Small intestine (tissue), 7 donors: ENCODE data around the gene HDGFL2. TPM values are rescaled to one million over a fixed set of nuclear protein-coding genes. Genes with fewer than 3 reads are reported as not detected.

Experiments used
- DNase-seq, 2 donors: peaks; one replicate each; pipeline versions ENCODE4 v3.0.0 to v3.0.0-alpha.2; 2013
- FAIRE-seq: peaks from 2 replicates; lab custom pipeline; 2012; peaks lifted over from hg19 to GRCh38; lab: Jason Lieb, UNC
- H3K27ac ChIP-seq, 3 donors: one replicate each; pipeline ENCODE4 v1.5.1; 2013; ENCODE audit warnings: low read length in 2 of 3, mild to moderate bottlenecking in 2 of 3, control low read depth in 1 of 3, inconsistent platforms in 1 of 3, low read depth in 1 of 3, moderate library complexity in 1 of 3
- H3K27me3 ChIP-seq, 3 donors: one replicate each; pipeline ENCODE4 v1.6.1; 2013; ENCODE audit warnings: low read length in 3 of 3, inconsistent platforms in 1 of 3; ENCODE audit not compliant: control insufficient read depth in 3 of 3, insufficient read depth in 3 of 3
- H3K36me3 ChIP-seq, 3 donors: one replicate each; pipeline ENCODE4 v1.6.1; 2013; ENCODE audit warnings: low read length in 3 of 3, inconsistent platforms in 1 of 3, low read depth in 1 of 3, mild to moderate bottlenecking in 1 of 3, moderate library complexity in 1 of 3; ENCODE audit not compliant: control insufficient read depth in 3 of 3, insufficient read depth in 2 of 3
- H3K4me1 ChIP-seq, 3 donors: one replicate each; pipeline ENCODE4 v1.6.1; 2013; ENCODE audit warnings: low read length in 2 of 3, inconsistent platforms in 1 of 3, low read depth in 1 of 3, mild to moderate bottlenecking in 1 of 3, moderate library complexity in 1 of 3; ENCODE audit not compliant: control insufficient read depth in 3 of 3, insufficient read depth in 2 of 3
- H3K4me3 ChIP-seq, 3 donors: one replicate each; pipeline ENCODE4 v1.5.1; 2013; ENCODE audit warnings: low read length in 3 of 3, control low read depth in 1 of 3, inconsistent platforms in 1 of 3, low read depth in 1 of 3, mild to moderate bottlenecking in 1 of 3, moderate library complexity in 1 of 3
- H3K9me3 ChIP-seq, 2 donors: one replicate each; pipeline ENCODE4 v1.6.1; 2013; ENCODE audit warnings: low read depth in 1 of 2, low read length in 1 of 2; ENCODE audit not compliant: control insufficient read depth in 2 of 2, insufficient read depth in 1 of 2
- WGBS, 3 donors: extraction: QIAGEN DNeasy Blood & Tissue Kit; methylation state at CpG; one replicate each; pipeline ENCODE4 v1.1.7; 2013; 5-methylcytosine and 5-hydroxymethylcytosine counted together
- polyA plus RNA-seq, 4 donors: library from polyadenylated mRNA; stranded (reverse) in 3 of 4; unstranded in 1 of 4; fragments of 200-250 nt in 3 of 4; fragments of 120-200 nt in 1 of 4; gene quantifications; one replicate each; pipeline versions ENCODE4 v1.2.1 to v1.2.3, GENCODE V29; 2013
- donor health status: healthy with polysubstance abuse.
- donor health status: control.
- donor health status: control.
- donor health status: Bipolar disorder and iron deficiency.
- donor health status: healthy.

Gene HDGFL2
- polyA plus RNA-seq, 4 donors, result 18.4 to 40.2 (median 28.5) TPM

GRCh38 chr19:4448147-4448985, 23.7 kb upstream of the HDGFL2 start:
- no peak overlapping the region for H3K4me3 ChIP-seq
- H3K4me1 ChIP-seq, result no peaks in the 10 kb centered on the region
- no peak for DNase-seq
- no peak overlapping the region for H3K27ac ChIP-seq
- H3K9me3 ChIP-seq, result no peaks in the 10 kb centered on the region
- no peaks in the 10 kb centered on the region for H3K27me3 ChIP-seq
- no peak for FAIRE-seq
- 80 to 84% (median 83%) methylated on average over 29 to 30 of the region's 30 CpGs for WGBS, 3 donors
- H3K36me3 ChIP-seq, result peaks cover 21 to 99% (median 31%) of the 10 kb centered on the region in 3 donors

- DNase-seq (no peak), FAIRE-seq (no peak)
- H3K9me3 ChIP-seq, result no peaks in the 10 kb centered on the region
- H3K4me3 ChIP-seq, result no peak overlapping the region
- H3K36me3 ChIP-seq, result peaks cover 26 to 99% (median 37%) of the 10 kb centered on the region in 3 donors
- 83 to 84% (median 84%) methylated on average over 23 to 24 of the region's 24 CpGs for WGBS, 3 donors
- H3K4me1 ChIP-seq, result no peaks in the 10 kb centered on the region
- H3K27me3 ChIP-seq, result no peaks in the 10 kb centered on the region
- no peak overlapping the region for H3K27ac ChIP-seq
Observed at GRCh38 chr19:4449022-4449638, 23.0 kb upstream of the HDGFL2 start.

GRCh38 chr19:4449639-4450028, 22.5 kb upstream of the HDGFL2 start:
- WGBS, 3 donors, result 90 to 96% (median 95%) methylated on average over 9 of the region's 9 CpGs
- Histone ChIP-seq H3K36me3 (peaks cover 26 to 99% (median 37%) of the 10 kb centered on the region in 3 donors), H3K27ac (no peak overlapping the region)

GRCh38 chr19:4452230-4452990, 19.7 kb upstream of the HDGFL2 start:
- Histone ChIP-seq H3K9me3 (no peaks in the 10 kb centered on the region), H3K27me3 (no peaks in the 10 kb centered on the region), H3K36me3 (peaks cover 10 to 84% (median 20%) of the 10 kb centered on the region in 3 donors), H3K4me1 (peaks cover 0 to 10% (median 4%) of the 10 kb centered on the region in 3 donors), H3K4me3 (no peak overlapping the region), H3K27ac (no peak overlapping the region)
- DNase-seq (no peak), FAIRE-seq (no peak)
- 90 to 92% (median 91%) methylated on average over 24 of the region's 24 CpGs for WGBS, 3 donors

More at GRCh38 chr19:4449639-4450028, 22.5 kb upstream of the HDGFL2 start:
- FAIRE-seq (no peak), DNase-seq (no peak)
- H3K4me1 ChIP-seq, result no peaks in the 10 kb centered on the region
- no peaks in the 10 kb centered on the region for H3K9me3 ChIP-seq
- no peaks in the 10 kb centered on the region for H3K27me3 ChIP-seq
- no peak overlapping the region for H3K4me3 ChIP-seq

- H3K4me1 ChIP-seq, result peaks cover 0 to 10% (median 4%) of the 10 kb centered on the region in 3 donors
- FAIRE-seq (no peak), DNase-seq (no peak)
- 71 to 78% (median 78%) methylated on average over 31 to 34 of the region's 34 CpGs for WGBS, 3 donors
- H3K27me3 ChIP-seq, result no peaks in the 10 kb centered on the region
- H3K4me3 ChIP-seq, result no peak overlapping the region
- H3K9me3 ChIP-seq, result no peaks in the 10 kb centered on the region
- no peak overlapping the region for H3K27ac ChIP-seq
- peaks cover 6 to 73% (median 14%) of the 10 kb centered on the region in 3 donors for H3K36me3 ChIP-seq
Observed at GRCh38 chr19:4453232-4454179, 18.6 kb upstream of the HDGFL2 start.

DNA sequence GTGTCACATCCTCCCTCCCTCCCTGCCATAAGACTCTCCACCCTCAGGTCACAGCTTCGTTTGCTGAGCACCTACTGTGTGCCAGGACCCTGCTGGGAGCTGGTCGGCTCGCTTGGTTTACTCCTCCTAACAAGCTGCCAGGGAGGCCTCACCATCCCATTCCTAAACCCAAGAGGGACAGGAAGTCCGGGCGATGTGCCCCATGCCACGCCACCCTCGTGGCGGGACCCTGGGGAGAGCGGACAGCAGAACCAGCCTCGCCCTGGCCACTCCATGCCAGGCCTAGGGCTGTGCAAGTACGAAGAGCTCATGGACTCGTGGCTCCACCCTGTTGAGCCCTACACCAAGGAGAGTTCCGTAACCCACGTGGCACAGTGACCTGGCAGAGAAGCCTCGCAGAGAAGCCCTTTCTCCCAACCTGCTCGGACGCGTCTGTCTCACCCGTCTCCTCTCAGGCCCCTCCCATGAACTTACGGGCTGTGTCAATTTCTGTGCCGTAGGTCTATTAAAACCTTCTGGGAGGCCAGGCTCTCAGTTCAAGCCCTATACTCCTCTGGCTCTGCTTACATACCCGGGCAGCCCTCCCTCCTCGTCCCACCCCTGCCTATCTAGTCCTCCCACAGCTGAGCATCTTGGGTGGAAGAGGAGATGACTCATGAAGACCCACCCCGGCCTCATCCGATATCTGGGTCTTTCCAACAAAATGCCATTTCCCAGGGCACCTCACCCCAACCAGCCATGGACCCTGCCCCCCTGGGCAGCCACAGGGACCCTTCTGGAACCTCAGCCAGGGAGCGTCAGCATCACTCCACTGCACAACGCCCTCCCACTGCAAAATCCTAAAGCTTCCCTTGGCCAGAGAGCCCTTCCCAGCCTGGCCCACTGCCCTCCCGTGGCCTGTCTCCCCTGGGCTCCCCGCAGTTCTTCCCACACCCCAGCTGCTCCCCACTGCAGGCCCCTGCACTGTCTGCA, 17.1 kb upstream of the HDGFL2 start:
- H3K9me3 ChIP-seq, result no peaks in the 10 kb centered on the region
- DNase-seq, result no peak
- no peaks in the 10 kb centered on the region for H3K27me3 ChIP-seq
- H3K27ac ChIP-seq, result no peak overlapping the region
- H3K36me3 ChIP-seq, result peaks cover 5 to 57% (median 14%) of the 10 kb centered on the region in 3 donors
- no peak for FAIRE-seq
- H3K4me3 ChIP-seq, result no peak overlapping the region
- 75 to 81% (median 78%) methylated on average over 29 of the region's 29 CpGs for WGBS, 3 donors
- H3K4me1 ChIP-seq, result peaks cover 0 to 10% (median 4%) of the 10 kb centered on the region in 3 donors
